IMR-90 (cell line): Measurements from ENCODE around the gene OSMR. TPM values are rescaled to one million over a fixed set of nuclear protein-coding genes. Genes with fewer than 3 reads are reported as not detected.

Experiments used
- ATAC-seq: fragments of 200-7000 bp; cut with Tn5 transposase; 2 replicates; pipeline ENCODE4 v1.9.1; 2020; ENCODE audit warnings: low read depth, mild to moderate bottlenecking, moderate library complexity
- BruUV-seq: library from RNA; stranded (reverse); fragments of 400-500 nt; replicated peaks from 2 replicates; lab custom pipeline; 2021; lab: Mats Ljungman, UMichigan
- CTCF ChIA-PET: fragments of 300-600 bp; formaldehyde crosslinking; extraction: SDS; loops from one replicate; lab custom pipeline; 2021; ENCODE audit warnings: antibody characterized with exemption; lab: Yijun Ruan, JAX
- POLR2A ChIA-PET: fragments of 300-600 bp; sonication (Branson Sonifier 250); formaldehyde crosslinking; loops from one replicate; lab custom pipeline; 2022; ENCODE audit warnings: antibody characterized with exemption; ENCODE audit not compliant: unreplicated experiment; lab: Charles Lee
- DNase-seq: peaks from one replicate; pipeline ENCODE4 v3.0.0; 2013
- H2AFZ ChIP-seq: replicated peaks from 2 replicates; pipeline ENCODE3; 2013; ENCODE audit warnings: low read length, mild to moderate bottlenecking; ENCODE audit not compliant: poor library complexity
- H2AK5ac ChIP-seq: 2 replicates; pipeline ENCODE4 v1.6.1; 2013; ENCODE audit warnings: low read depth, low read length, inconsistent platforms
- H2AK9ac ChIP-seq: replicated peaks from 2 replicates; pipeline ENCODE3; 2013; ENCODE audit warnings: mild to moderate bottlenecking, low read depth, low read length, moderate library complexity; ENCODE audit not compliant: poor library complexity
- H2BK120ac ChIP-seq: 2 replicates; pipeline ENCODE4 v1.6.1; 2013; ENCODE audit warnings: low read depth, low read length, inconsistent platforms
- H2BK15ac ChIP-seq: 3 replicates; pipeline ENCODE4 v1.6.1; 2013; ENCODE audit warnings: low read depth, low read length, inconsistent platforms
- H2BK20ac ChIP-seq: 2 replicates; pipeline ENCODE4 v1.6.1; 2013; ENCODE audit warnings: low read depth, mild to moderate bottlenecking, inconsistent platforms, low read length, moderate library complexity
- H2BK5ac ChIP-seq: 2 replicates; pipeline ENCODE4 v1.6.1; 2013; ENCODE audit warnings: mild to moderate bottlenecking, low read depth, low read length, inconsistent platforms; ENCODE audit not compliant: poor library complexity, severe bottlenecking
- H3K14ac ChIP-seq: replicated peaks from 2 replicates; pipeline ENCODE4 v1.6.1; 2013; ENCODE audit warnings: low read depth, low read length, inconsistent platforms
- H3K18ac ChIP-seq: 2 replicates; pipeline ENCODE4 v1.6.1; 2013; ENCODE audit warnings: low read depth, low read length, control low read depth
- H3K23ac ChIP-seq: 2 replicates; pipeline ENCODE4 v1.6.1; 2013; ENCODE audit warnings: low read depth, low read length, inconsistent platforms
- H3K27ac ChIP-seq: 2 replicates; pipeline ENCODE4 v1.5.1; 2013; ENCODE audit warnings: mild to moderate bottlenecking, control low read depth, low read length; ENCODE audit not compliant: insufficient read depth
- H3K27me3 ChIP-seq: 2 replicates; pipeline ENCODE4 v1.6.1; 2013; ENCODE audit warnings: low read length; ENCODE audit not compliant: control insufficient read depth, insufficient read depth
- H3K36me3 ChIP-seq: 2 replicates; pipeline ENCODE4 v1.6.1; 2013; ENCODE audit warnings: low read length, mixed read lengths; ENCODE audit not compliant: control insufficient read depth, insufficient read depth
- H3K4ac ChIP-seq: 2 replicates; pipeline ENCODE4 v1.6.1; 2013; ENCODE audit warnings: low read depth, low read length, inconsistent platforms
- H3K4me1 ChIP-seq: 2 replicates; pipeline ENCODE4 v1.6.1; 2013; ENCODE audit warnings: low read length, mixed read lengths; ENCODE audit not compliant: control insufficient read depth, insufficient read depth
- H3K4me2 ChIP-seq: 2 replicates; pipeline ENCODE4 v1.6.1; 2013; ENCODE audit warnings: low read depth, mild to moderate bottlenecking, control low read depth, low read length, moderate library complexity
- H3K4me3 ChIP-seq: 2 replicates; pipeline ENCODE4 v1.5.1; 2013; ENCODE audit warnings: low read depth, mild to moderate bottlenecking, control low read depth, low read length, moderate library complexity; ENCODE audit not compliant: insufficient read depth
- H3K56ac ChIP-seq: 2 replicates; pipeline ENCODE4 v1.6.1; 2013; ENCODE audit warnings: low read length, inconsistent platforms; ENCODE audit not compliant: insufficient read depth; ENCODE audit errors: extremely low read depth
- H3K79me1 ChIP-seq, 2 experiments: 2 replicates each; pipeline ENCODE4 v1.6.1; 2013; ENCODE audit warnings: low read length in 2 of 2, inconsistent platforms in 1 of 2, low read depth in 1 of 2
- H3K9ac ChIP-seq: 2 replicates; pipeline ENCODE4 v1.6.1; 2013; ENCODE audit warnings: low read depth, low read length, control low read depth
- H3K9me1 ChIP-seq: 2 replicates; pipeline ENCODE4 v1.6.1; 2013; ENCODE audit warnings: low read length, inconsistent platforms; ENCODE audit not compliant: insufficient read depth
- H3K9me3 ChIP-seq: 2 replicates; pipeline ENCODE4 v1.6.1; 2013; ENCODE audit warnings: low read length; ENCODE audit not compliant: control insufficient read depth, insufficient read depth
- H4K20me1 ChIP-seq: 2 replicates; pipeline ENCODE4 v1.6.1; 2013; ENCODE audit warnings: low read length, inconsistent platforms; ENCODE audit not compliant: insufficient read depth
- H4K5ac ChIP-seq: 2 replicates; pipeline ENCODE4 v1.6.1; 2013; ENCODE audit warnings: mild to moderate bottlenecking, low read depth, low read length, control low read depth
- H4K8ac ChIP-seq, 2 experiments: 2 replicates each; pipeline ENCODE4 v1.6.1; 2013; ENCODE audit warnings: low read depth in 2 of 2, low read length in 2 of 2, control low read depth in 1 of 2, inconsistent platforms in 1 of 2
- H4K91ac ChIP-seq: 2 replicates; pipeline ENCODE4 v1.6.1; 2013; ENCODE audit warnings: low read depth, low read length, inconsistent platforms; ENCODE audit not compliant: insufficient read depth
- CHD1 ChIP-seq: IDR thresholded peaks from 2 replicates; pipeline ENCODE4 v1.6.1; 2012; ENCODE audit warnings: low read depth, low read length, improper control_type of control experiment
- RAD21 ChIP-seq: IDR thresholded peaks from 2 replicates; pipeline ENCODE4 v1.6.1; 2012; ENCODE audit warnings: low read length, improper control_type of control experiment
- RCOR1 ChIP-seq: IDR thresholded peaks from 2 replicates; pipeline ENCODE4 v1.6.1; 2012; ENCODE audit warnings: mild to moderate bottlenecking, low read length, improper control_type of control experiment; ENCODE audit not compliant: insufficient replicate concordance
- RFX5 ChIP-seq: IDR thresholded peaks from 2 replicates; pipeline ENCODE4 v1.8.0; 2012; ENCODE audit warnings: low read depth, mild to moderate bottlenecking, low read length, moderate library complexity
- SMC3 ChIP-seq: fragments of 150-350 bp; IDR thresholded peaks from 2 replicates; pipeline ENCODE4 v1.6.1; 2016; ENCODE audit warnings: low read depth, mild to moderate bottlenecking, antibody characterized with exemption, low read length, moderate library complexity
- WGBS, 2 experiments: methylation state at CpG; one replicate each; pipeline versions ENCODE4 v1.1.5 to v1.1.7; 2013; ENCODE audit warnings: missing lambda C conversion rate in 2 of 2; ENCODE audit not compliant: insufficient read length in 1 of 2; ENCODE audit errors: extremely low coverage in 2 of 2; 5-methylcytosine and 5-hydroxymethylcytosine counted together
- dilution Hi-C: fragments of 300-500 bp; cut with HindIII; formaldehyde crosslinking; loops from one replicate; pipeline ENCODE4 v1.14.3; 2018; ENCODE audit warnings: low sequenced_read_pairs; ENCODE audit not compliant: unreplicated experiment
- in situ Hi-C: fragments of 300-500 bp; cut with MboI; formaldehyde crosslinking; loops from 3 replicates; pipeline ENCODE4 v1.14.3; 2019; ENCODE audit warnings: low sequenced_read_pairs, inconsistent platforms, mixed read lengths
- intact Hi-C: fragments of 100-400 bp; cut with micrococcal nuclease; formaldehyde crosslinking; loops from 2 replicates; pipeline ENCODE4 v1.10.0; 2022
- polyA plus RNA-seq, 3 experiments: library from polyadenylated mRNA; depleted of rRNA; stranded (reverse); fragments of >200 nt; gene quantifications; 2 replicates each; pipeline ENCODE4 v1.2.3, GENCODE V29; 2012; ENCODE audit warnings: low replicate concordance in 1 of 3
- total RNA-seq: library from RNA; depleted of rRNA; stranded (reverse); fragments of >200 nt; gene quantifications from 2 replicates; pipeline ENCODE4 v1.2.3, GENCODE V29; 2012
- TF ChIP-seq, protein P1 (sequence below): fragments of 150-350 bp; IDR thresholded peaks from 2 replicates; pipeline ENCODE4 v1.6.1; 2016; ENCODE audit warnings: low read depth, mild to moderate bottlenecking, low read length, moderate library complexity, borderline replicate concordance

OSMR gene
- total and polyA plus RNA-seq, 2 of the 4 experiments (the other 2 are of a cell fraction) = 41.6 to 48.7 TPM

DNA sequence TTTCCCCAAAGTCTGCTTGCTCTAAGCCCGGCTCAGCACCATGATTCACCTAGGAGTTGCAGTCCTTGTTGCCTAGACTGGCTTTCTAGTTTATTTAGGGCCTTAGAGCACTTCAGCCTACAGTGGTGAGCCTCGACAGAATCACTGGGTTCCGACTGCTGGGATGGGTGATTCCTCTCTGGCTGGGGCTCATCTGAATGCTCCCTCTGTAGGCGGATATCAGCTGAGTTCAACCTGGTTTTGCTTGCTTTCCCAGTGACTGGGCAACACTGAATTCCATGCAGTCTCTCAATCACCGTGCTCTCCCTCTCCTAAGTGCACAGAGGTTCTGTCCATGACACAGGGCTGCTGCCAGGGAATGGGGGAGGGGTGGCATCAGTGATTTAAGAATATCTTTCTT is 54.1 kb downstream of the OSMR start:
- no CpG with 5 or more reads among the region's 5 CpGs for WGBS, 2 experiments
- TF ChIP-seq RFX5 = no peak
- no peak for TF ChIP-seq RAD21
- TF ChIP-seq CHD1 = no peak
- no peak for TF ChIP-seq RCOR1
- TF ChIP-seq SMC3 = no peak
- TF ChIP-seq, protein P1, sequence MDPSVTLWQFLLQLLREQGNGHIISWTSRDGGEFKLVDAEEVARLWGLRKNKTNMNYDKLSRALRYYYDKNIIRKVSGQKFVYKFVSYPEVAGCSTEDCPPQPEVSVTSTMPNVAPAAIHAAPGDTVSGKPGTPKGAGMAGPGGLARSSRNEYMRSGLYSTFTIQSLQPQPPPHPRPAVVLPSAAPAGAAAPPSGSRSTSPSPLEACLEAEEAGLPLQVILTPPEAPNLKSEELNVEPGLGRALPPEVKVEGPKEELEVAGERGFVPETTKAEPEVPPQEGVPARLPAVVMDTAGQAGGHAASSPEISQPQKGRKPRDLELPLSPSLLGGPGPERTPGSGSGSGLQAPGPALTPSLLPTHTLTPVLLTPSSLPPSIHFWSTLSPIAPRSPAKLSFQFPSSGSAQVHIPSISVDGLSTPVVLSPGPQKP = no peak
- H3K56ac ChIP-seq = no peak overlapping the region
- dilution Hi-C loops (no loop called here), intact Hi-C loops (no loop called here), in situ Hi-C loops (no loop called here)
- H4K20me1 ChIP-seq = 0 out of 2 replicates have a peak, but pooled peaks cover 4% of the 10 kb centered on the region
- no peak overlapping the region for H3K27ac ChIP-seq
- no peak for ATAC-seq
- BruUV-seq = no TSS peak
- no peak overlapping the region for H3K4me2 ChIP-seq
- no peak overlapping the region for H3K18ac ChIP-seq
- H3K36me3 ChIP-seq = peaks cover 46% of the 10 kb centered on the region
- H3K9me1 ChIP-seq = peaks cover 5% of the 10 kb centered on the region; the same call in 1 of the 2 replicates
- H3K9me3 ChIP-seq = peaks cover 2% of the 10 kb centered on the region; the same call in 1 of the 2 replicates
- no peak overlapping the region for H2BK20ac ChIP-seq
- H4K8ac ChIP-seq = no peak overlapping the region
- no peak overlapping the region for H2BK15ac ChIP-seq
- ChIA-PET POLR2A (no interaction called here), CTCF (no interaction called here)
- H2AK9ac ChIP-seq = no peak overlapping the region
- no peak overlapping the region for H2AFZ ChIP-seq
- H4K91ac ChIP-seq = no peak overlapping the region
- no peak overlapping the region for H3K4me3 ChIP-seq
- no peak overlapping the region for H3K23ac ChIP-seq
- DNase-seq = no peak
- H4K5ac ChIP-seq = no peak overlapping the region
- H2BK5ac ChIP-seq = no peak overlapping the region
- H3K14ac ChIP-seq = no peak overlapping the region
- H3K79me1 ChIP-seq = peaks cover 30 to 31% of the 10 kb centered on the region in 2 experiments
- H3K4me1 ChIP-seq = no peaks in the 10 kb centered on the region
- no peak overlapping the region for H3K9ac ChIP-seq
- H3K4ac ChIP-seq = no peak overlapping the region
- H3K27me3 ChIP-seq = no peaks in the 10 kb centered on the region
- H2BK120ac ChIP-seq = no peak overlapping the region
- H2AK5ac ChIP-seq = no peak overlapping the region
